NCI-H345 treated with DMSO at 0.1 percent for 48 hours (cell line): ENCODE data around the gene OR5K4.
"Not testable (repeated sequence)": the region's sequence is repeated elsewhere in the genome, so short reads cannot be mapped to it uniquely, and the experiment has no call there.

Source experiments
- DNase-seq: peaks from one replicate; lab custom pipeline; 2025; ENCODE audit not compliant: unreplicated experiment; lab: John Stamatoyannopoulos, UW

The OR5K4 gene

DNA sequence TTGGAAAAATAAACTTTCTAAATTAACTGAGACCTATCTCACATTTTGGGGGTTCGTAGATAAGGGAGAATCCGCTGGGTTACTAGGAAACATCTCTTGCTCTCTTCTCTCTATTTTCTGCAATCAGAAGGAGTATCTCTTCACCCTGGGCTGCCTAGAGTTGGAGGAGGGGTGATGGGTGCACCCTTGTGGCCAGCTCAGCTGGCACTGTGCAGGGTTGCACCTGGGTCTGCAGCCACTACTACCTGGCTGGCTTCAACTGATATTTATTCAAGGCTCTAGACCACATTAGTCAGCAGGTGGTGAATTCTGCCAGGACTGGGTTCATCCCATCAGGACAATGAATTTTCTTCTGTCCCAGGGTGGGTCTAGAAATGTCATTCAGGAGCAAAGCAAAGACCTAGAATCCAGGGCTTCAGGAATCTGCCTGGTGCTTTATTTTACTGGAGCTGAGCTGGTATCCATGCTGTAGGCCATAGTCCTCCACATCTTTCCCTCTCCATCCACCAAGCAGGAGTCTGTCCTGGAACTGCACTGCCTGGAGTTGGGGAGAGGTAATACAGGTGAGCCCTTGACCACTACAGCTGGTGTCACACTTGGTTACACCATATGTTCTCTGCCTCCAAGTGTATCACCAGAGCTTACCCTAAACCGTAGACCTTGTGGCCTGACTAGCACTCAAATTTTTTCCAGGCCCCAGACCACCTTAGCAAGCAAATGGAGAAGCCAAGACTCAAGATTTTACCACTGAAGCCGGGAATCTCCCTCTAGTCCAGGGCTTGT lies 14.0 kb downstream of the OR5K4 start:
- DNase-seq: no peak

DNA sequence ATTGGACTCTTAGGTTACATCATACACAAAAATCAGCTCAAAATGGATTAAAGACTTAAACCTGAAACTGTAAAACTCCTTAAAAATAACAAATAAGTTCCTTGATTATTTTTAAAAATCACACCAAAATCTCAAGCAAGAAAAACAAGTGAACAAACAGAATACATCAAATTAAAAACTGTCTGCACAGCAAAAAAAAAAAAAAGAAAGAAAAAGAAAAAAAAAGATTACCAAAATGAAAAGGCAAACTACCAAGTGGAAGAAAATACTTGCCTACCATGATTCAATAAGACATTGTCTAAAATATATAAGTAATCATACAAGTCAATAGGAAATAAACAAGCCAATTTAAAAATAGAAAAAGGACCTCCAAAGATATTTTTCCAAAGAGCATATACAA lies 17.5 kb downstream of the OR5K4 start:
- no peak for DNase-seq

DNA sequence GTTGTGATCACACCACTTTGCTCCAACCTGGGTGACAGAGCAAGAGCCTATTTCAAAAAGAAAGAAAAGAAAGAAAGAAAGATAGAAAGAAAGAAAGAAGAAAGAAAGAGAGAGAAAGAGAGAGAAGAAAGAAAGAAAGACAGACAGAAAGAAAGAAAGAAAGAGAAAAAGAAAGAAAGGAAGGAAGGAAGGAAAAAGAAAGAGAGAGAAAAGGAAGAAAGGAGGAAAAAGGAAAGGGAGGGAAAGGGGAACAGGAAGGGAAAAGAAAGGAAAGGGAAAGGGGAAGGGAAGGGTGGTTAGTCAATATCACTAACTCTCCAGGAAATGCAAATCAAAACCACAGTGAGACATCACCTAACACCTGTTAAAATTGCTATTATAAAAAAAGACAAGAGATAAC lies 18.2 kb downstream of the OR5K4 start:
- DNase-seq: no peak

DNA sequence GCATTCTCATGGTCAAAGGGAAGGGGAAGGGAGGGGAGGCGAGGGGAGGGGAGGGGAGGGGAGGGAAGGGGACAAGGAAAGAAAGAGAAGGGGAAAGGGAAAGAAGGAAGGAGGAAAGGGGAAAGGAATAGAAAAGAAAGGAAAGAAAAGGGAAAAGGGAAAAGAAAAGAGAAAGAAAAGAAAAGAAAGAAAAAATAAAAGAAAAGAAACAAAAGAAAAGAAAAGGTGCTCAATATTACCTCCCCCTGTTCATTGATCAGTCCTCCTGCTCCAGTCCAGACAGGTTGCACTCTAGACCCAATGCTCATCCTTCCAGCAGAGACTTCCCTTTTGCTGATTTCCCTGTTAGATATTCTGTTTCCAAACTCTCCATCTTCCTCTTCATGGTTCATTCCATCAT lies 18.8 kb downstream of the OR5K4 start:
- DNase-seq: no peak

DNA sequence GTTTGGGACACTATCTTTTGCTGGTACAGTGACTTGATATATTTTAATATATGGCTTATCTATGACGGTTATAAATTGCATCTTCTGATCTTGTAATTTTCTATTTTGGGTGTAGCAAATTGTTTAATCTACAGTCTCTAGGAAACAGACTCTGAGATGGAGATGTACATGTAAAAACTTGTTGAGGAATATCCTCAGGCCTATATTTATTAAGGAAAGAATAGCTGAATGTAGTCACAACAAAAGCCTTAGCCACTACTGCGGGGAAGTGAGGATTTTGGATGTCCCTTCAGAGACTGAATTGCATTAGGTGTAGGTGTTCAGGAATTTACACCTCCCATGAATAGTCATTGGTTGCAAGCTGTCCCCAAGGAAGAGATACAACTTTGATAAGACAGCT lies 23.0 kb downstream of the OR5K4 start:
- no peak for DNase-seq

DNA sequence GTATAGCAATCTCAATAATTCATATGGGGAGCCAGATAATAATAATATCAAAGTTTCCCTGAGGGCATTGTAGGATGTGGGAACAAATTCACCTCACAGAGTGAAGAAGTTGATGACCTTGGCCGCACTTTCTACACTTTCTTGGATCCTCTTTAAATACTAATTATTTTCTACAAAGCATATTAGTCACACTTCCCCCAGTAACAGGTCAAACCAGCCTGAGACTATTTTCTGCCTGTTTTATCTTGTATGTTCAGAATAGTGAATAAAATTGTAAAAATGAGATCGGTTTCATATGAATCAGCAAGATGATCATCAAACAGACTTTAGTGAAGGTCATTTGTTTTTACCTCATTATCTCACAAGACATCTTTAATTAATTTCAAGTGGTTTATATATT lies 34.5 kb downstream of the OR5K4 start:
- DNase-seq: no peak

DNA sequence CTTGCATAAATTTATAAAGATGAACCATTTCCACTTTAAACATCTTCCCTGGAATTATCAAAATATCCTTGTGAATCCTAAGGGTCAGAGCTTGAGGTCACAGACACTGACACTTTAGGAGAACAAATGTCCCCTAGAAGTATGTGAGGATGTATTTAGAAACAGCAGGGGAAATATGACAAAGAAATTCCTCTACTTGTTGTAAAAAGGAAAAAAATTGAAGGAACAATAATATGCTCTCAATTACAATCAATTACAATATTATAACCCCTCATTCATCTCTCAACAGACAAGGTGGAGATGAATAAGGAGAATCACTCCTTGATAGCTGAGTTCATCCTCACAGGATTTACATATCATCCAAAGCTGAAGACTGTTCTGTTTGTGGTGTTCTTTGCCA lies 36.7 kb downstream of the OR5K4 start, which contains the start of gene OR5K3:
OR5K3 (plus strand) TSS at position 301 of the 400 bp plus-strand sequence; CDS start at position 301, 0 bp downstream.
- no peak for DNase-seq

DNA sequence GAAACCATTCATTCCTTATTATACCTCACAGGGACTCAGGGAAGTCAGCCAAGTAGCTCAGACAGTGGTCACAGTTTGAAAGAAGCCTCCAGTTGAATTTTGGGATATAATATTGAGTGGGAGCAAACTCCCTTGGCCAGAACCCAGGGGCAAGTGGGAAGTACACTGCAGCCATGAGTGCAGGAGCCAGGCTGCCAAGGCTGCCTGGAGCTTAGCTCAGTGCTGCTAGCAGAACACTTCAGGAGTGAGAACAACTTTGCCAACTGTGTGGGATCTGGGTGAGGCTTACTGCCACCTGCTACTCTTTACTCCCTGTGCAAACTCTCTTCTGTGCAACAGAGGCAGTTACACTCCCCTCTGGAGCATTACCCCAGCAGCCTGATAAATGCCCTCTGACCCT lies 41.4 kb downstream of the OR5K4 start:
- DNase-seq: no peak

DNA sequence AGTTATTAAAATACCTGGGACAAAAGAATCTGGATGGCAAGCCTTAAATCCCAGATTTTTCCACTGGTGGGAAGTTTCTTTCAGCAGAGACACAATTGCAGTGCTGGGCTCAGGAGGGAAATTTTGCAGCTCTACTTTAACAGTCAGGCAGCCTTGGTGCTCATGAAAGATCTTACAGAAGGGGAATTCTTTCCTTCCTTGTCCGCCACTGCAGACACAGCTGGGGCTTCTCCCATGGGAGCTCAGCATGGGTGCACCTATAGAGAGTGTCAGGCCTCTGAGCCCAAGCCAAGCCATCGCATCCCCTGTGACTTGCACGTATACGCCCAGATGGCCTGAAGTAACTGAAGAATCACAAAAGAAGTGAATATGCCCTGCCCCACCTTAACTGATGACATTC lies 42.8 kb downstream of the OR5K4 start:
- not testable (repeated sequence) for DNase-seq

DNA sequence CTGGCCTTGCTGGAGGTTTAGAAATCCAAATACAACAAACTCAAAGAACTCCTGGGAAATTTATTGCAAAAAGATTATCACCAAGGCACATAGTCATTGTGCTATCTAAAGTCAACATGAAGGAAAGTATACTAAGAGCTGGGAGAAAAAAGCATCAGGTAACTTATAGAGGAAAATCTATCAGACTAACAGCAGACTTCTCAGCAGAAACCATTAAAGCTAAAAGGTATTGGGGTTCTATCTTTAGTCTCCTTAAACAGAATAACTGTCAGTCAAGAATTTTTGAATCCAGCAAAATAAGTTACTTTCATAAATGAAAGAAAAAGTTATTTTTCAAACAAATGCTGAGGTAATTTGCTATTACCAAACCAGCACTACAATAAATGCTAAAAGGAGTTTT lies 44.9 kb downstream of the OR5K4 start:
- no peak for DNase-seq

DNA sequence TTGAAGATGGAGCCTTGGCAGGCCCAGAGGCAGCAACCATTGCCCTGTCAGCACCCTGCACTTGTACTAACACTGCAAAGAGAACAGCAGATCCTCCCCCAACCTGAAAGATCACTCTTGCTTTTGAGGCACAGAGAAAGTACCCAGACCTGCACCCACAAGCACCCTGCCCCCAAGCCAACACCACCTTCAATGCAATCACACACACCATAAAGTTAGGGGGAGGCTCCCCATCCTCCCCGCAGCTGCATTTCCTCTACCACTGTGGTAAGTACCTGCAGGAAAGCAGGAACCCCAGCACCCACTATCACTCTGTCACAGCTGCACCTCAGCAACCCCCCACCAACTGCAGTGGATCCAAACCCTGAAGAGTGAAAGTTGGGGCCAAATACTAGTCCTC lies 48.9 kb downstream of the OR5K4 start:
- no peak for DNase-seq

DNA sequence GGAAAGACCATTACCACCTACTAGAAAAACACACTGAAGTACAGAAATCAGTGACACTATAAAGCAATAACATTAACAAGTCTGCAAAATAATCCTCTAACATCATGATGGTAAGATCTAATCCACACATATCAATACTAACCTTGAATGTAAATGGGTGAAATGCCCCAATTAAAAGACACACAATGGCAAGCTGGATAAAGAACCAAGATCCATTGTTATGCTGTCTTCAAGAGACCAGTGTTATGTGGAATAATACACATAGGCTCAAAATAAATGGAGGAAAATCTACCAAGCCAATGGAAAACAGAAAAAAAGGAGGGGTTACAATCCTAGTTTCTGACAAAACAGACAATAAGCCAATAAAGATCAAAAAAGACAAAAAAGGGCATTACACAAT lies 50.4 kb downstream of the OR5K4 start:
- no peak for DNase-seq
